Measurements from ENCODE around the gene SUSD1. TPM values are rescaled to one million over a fixed set of nuclear protein-coding genes. Genes with fewer than 3 reads are reported as not detected.
A peak's percentile ranks its signal among the peaks of the same experiment; 100 is the strongest.

The SUSD1 gene
- total RNA-seq, 1 donor from 2014 or later, result 26.0 TPM

DNA sequence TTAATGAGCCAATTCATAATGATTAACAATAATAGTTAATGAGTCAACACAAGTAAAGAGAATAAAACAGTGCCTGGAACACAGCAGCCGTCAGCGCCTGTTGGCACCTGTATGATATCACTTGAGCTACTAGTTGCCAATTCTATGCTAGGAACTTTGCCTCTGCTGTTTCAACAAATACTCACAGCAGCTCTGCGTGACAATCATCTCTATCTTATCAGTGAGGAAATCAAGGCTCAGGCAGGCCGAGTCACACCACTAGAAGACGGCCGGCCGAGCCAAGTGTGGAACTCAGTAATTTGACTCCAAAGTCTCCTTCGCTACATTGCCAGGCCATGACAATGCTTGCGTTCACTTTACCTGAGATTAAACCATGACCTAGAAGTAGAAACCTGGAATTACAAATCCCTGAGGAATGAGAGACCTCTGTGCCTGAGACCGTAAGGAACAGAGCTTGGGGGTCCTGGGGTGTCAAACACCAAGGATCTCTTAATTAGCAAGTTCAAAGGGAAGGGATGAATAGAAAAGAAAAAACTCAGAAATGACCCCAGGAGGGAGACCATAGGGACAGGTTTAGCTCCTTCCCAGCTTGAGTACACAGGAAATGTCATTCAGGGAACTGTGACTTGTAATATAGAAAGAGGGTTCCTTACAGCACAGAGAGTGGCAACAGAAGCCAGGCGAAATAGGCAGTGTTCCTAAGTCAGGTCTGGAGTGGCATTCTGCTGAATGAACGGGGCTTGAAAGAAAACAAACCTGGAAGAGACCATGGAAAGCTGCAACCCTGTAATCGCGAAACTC, 109.1 kb downstream of the SUSD1 start:
- H3K4me3 Mint-ChIP-seq, result no peak overlapping the region
- H3K4me1 Mint-ChIP-seq, result peaks cover 13% of the 10 kb centered on the region
- TF ChIP-seq, protein P1, sequence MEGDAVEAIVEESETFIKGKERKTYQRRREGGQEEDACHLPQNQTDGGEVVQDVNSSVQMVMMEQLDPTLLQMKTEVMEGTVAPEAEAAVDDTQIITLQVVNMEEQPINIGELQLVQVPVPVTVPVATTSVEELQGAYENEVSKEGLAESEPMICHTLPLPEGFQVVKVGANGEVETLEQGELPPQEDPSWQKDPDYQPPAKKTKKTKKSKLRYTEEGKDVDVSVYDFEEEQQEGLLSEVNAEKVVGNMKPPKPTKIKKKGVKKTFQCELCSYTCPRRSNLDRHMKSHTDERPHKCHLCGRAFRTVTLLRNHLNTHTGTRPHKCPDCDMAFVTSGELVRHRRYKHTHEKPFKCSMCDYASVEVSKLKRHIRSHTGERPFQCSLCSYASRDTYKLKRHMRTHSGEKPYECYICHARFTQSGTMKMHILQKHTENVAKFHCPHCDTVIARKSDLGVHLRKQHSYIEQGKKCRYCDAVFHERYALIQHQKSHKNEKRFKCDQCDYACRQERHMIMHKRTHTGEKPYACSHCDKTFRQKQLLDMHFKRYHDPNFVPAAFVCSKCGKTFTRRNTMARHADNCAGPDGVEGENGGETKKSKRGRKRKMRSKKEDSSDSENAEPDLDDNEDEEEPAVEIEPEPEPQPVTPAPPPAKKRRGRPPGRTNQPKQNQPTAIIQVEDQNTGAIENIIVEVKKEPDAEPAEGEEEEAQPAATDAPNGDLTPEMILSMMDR (IDR thresholded peaks at IDR 0.05; ENCODE audit: unreplicated experiment), result no peak
- H3K27ac Mint-ChIP-seq, result peak overlapping the region; percentile 75
- DNase-seq (ENCODE audit: low spot score in 2 of 2, unreplicated experiment in 2 of 2), result no peak
- H3K27me3 Mint-ChIP-seq (ENCODE audit: low read depth), result no peaks in the 10 kb centered on the region
- peaks cover 29% of the 10 kb centered on the region for H3K36me3 Mint-ChIP-seq
- no peaks in the 10 kb centered on the region for H3K9me3 Mint-ChIP-seq

- Mint-ChIP-seq H3K27ac (no peak overlapping the region), H3K36me3 (peaks cover 25% of the 10 kb centered on the region), H3K4me3 (no peak overlapping the region), H3K4me1 (peaks cover 15% of the 10 kb centered on the region), H3K27me3 (ENCODE audit: low read depth) (no peaks in the 10 kb centered on the region), H3K9me3 (no peaks in the 10 kb centered on the region)
- DNase-seq (ENCODE audit: low spot score in 2 of 2, unreplicated experiment in 2 of 2), result no peak
- TF ChIP-seq, protein P1 (IDR thresholded peaks at IDR 0.05; ENCODE audit: unreplicated experiment), result no peak
Measured at GRCh38 chr9:112064871-112065270, 110.2 kb downstream of the SUSD1 start.

- no peaks in the 10 kb centered on the region for H3K9me3 Mint-ChIP-seq
Measured at GRCh38 chr9:112063586-112063985, 111.5 kb downstream of the SUSD1 start.

DNA sequence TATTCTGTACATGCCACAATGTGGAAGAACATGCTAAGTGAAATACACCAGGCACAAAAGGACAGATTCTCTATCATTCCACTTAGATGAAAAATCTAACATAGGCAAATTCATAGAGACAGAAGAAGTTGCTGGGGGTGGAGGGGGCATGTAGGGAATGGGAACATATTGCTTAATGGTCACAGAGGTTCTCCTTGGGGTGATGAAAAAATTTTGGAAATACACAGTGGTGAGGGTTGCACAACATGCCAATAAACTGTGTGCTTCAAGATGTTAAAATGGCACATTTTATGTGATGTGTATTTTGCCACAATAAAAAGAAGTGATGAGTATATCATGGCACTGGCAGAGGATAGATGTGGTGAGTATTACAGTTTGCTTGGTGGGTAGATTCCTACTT, 111.9 kb downstream of the SUSD1 start:
- TF ChIP-seq, protein P1 (IDR thresholded peaks at IDR 0.05; ENCODE audit: unreplicated experiment), result no peak
- no peaks in the 10 kb centered on the region for H3K27me3 Mint-ChIP-seq (ENCODE audit: low read depth)
- no peak overlapping the region for H3K27ac Mint-ChIP-seq
- H3K4me1 Mint-ChIP-seq, result peaks cover 20% of the 10 kb centered on the region
- peaks cover 24% of the 10 kb centered on the region for H3K36me3 Mint-ChIP-seq
- no peaks in the 10 kb centered on the region for H3K9me3 Mint-ChIP-seq
- H3K4me3 Mint-ChIP-seq, result no peak overlapping the region
- DNase-seq (ENCODE audit: low spot score in 2 of 2, unreplicated experiment in 2 of 2), result no peak

More at GRCh38 chr9:112063586-112063985, 111.5 kb downstream of the SUSD1 start:
- H3K27ac Mint-ChIP-seq, result no peak overlapping the region
- no peak for DNase-seq (ENCODE audit: low spot score in 2 of 2, unreplicated experiment in 2 of 2)
- TF ChIP-seq, protein P1 (IDR thresholded peaks at IDR 0.05; ENCODE audit: unreplicated experiment), result no peak
- H3K4me3 Mint-ChIP-seq, result no peak overlapping the region
- H3K36me3 Mint-ChIP-seq, result peaks cover 22% of the 10 kb centered on the region
- no peaks in the 10 kb centered on the region for H3K27me3 Mint-ChIP-seq (ENCODE audit: low read depth)
- H3K4me1 Mint-ChIP-seq, result peaks cover 20% of the 10 kb centered on the region

GRCh38 chr9:112061152-112061740, 113.9 kb downstream of the SUSD1 start:
- peaks cover 31% of the 10 kb centered on the region for H3K36me3 Mint-ChIP-seq
- no peak overlapping the region for H3K4me3 Mint-ChIP-seq

More at GRCh38 chr9:112061152-112061740, 113.9 kb downstream of the SUSD1 start:
- Mint-ChIP-seq H3K4me1 (peaks cover 16% of the 10 kb centered on the region), H3K27me3 (ENCODE audit: low read depth) (no peaks in the 10 kb centered on the region), H3K27ac (peak overlapping the region; percentile 51), H3K9me3 (no peaks in the 10 kb centered on the region)
- TF ChIP-seq, protein P1 (IDR thresholded peaks at IDR 0.05; ENCODE audit: unreplicated experiment), result no peak
- no peak for DNase-seq (ENCODE audit: low spot score in 2 of 2, unreplicated experiment in 2 of 2)

All from mesothelial cell of epicardium (in vitro differentiated cells).